Ascending aorta (tissue), 2 donors: ENCODE data around the gene ASB18. TPM values are rescaled to one million over a fixed set of nuclear protein-coding genes. Genes with fewer than 3 reads are reported as not detected.

Source experiments
- DNase-seq, 2 donors: peaks; one replicate each; pipeline ENCODE4 v3.0.0-alpha.2; 2019; ENCODE audit warnings: low spot score in 2 of 2
- H3K27ac ChIP-seq, 2 donors: fragments of 200-600 bp; sonication (generic); one replicate each; pipeline ENCODE4 v1.5.1; 2016 to 2017; ENCODE audit warnings: mild to moderate bottlenecking in 1 of 2
- H3K27me3 ChIP-seq: fragments of 200-600 bp; sonication (generic); one replicate; pipeline ENCODE4 v1.5.1; 2017
- H3K36me3 ChIP-seq, 2 donors: fragments of 200-600 bp; sonication (generic); one replicate each; pipeline ENCODE4 v1.5.1; 2016
- H3K4me1 ChIP-seq, 2 donors: fragments of 200-600 bp; sonication (generic); one replicate each; pipeline ENCODE4 v1.5.1; 2016 to 2017; ENCODE audit warnings: mild to moderate bottlenecking in 1 of 2
- H3K4me3 ChIP-seq, 2 donors: fragments of 200-600 bp; sonication (generic); one replicate each; pipeline ENCODE4 v1.5.1; 2016 to 2017; ENCODE audit warnings: mild to moderate bottlenecking in 1 of 2
- H3K9me3 ChIP-seq, 2 donors: fragments of 200-600 bp; sonication (generic); one replicate each; pipeline ENCODE4 v1.5.1; 2016
- intact Hi-C: fragments of 100-400 bp; cut with DNase I; formaldehyde crosslinking; loops from one replicate; pipeline ENCODE4 v1.15.1; 2023
- total RNA-seq: library from RNA; depleted of rRNA; stranded (reverse); fragments of >200 nt; gene quantifications from one replicate; pipeline ENCODE4 v1.1.0, GENCODE V29; 2016
- TF ChIP-seq, protein P1 (sequence below), 3 experiments: fragments of 200-600 bp in 2 of 3; fragments of 450-650 bp in 1 of 3; sonication (generic) in 2 of 3; IDR thresholded peaks; one replicate each; pipeline ENCODE4 v1.5.1; 2016 to 2019; ENCODE audit warnings: antibody characterized with exemption in 3 of 3, mild to moderate bottlenecking in 1 of 3, moderate library complexity in 1 of 3

The ASB18 gene
- total RNA-seq, 1 donor from 2014 or later, result not detected

DNA sequence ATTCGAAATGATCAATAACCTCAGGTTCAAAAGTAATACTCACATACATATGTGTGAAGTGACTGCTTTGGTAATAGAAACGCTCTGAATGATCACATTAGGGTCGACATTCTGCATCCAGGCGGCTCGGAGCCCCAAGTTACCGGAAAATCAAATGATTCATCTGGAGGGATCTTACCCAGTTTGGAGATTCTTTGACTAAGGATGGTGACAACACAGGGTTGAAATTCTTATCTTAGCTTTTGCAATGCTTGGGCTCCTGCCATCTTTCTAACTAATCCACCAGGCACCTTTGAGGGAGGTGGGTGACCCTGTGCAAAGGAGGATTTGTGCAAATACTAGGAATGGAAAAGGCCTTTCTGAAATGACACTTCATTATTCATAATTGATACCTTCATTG, 106.8 kb downstream of the ASB18 start:
- Histone ChIP-seq H3K27me3 (no peaks in the 10 kb centered on the region), H3K27ac (no peak overlapping the region), H3K4me3 (no peak overlapping the region), H3K9me3 (peaks cover 0 to 5% of the 10 kb centered on the region in 2 donors), H3K4me1 (no peaks in the 10 kb centered on the region), H3K36me3 (no peaks in the 10 kb centered on the region)
- DNase-seq, result no peak
- intact Hi-C loops, result no loop called here
- TF ChIP-seq, protein P1, sequence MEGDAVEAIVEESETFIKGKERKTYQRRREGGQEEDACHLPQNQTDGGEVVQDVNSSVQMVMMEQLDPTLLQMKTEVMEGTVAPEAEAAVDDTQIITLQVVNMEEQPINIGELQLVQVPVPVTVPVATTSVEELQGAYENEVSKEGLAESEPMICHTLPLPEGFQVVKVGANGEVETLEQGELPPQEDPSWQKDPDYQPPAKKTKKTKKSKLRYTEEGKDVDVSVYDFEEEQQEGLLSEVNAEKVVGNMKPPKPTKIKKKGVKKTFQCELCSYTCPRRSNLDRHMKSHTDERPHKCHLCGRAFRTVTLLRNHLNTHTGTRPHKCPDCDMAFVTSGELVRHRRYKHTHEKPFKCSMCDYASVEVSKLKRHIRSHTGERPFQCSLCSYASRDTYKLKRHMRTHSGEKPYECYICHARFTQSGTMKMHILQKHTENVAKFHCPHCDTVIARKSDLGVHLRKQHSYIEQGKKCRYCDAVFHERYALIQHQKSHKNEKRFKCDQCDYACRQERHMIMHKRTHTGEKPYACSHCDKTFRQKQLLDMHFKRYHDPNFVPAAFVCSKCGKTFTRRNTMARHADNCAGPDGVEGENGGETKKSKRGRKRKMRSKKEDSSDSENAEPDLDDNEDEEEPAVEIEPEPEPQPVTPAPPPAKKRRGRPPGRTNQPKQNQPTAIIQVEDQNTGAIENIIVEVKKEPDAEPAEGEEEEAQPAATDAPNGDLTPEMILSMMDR (IDR thresholded peaks at IDR 0.05), result no peak

DNA sequence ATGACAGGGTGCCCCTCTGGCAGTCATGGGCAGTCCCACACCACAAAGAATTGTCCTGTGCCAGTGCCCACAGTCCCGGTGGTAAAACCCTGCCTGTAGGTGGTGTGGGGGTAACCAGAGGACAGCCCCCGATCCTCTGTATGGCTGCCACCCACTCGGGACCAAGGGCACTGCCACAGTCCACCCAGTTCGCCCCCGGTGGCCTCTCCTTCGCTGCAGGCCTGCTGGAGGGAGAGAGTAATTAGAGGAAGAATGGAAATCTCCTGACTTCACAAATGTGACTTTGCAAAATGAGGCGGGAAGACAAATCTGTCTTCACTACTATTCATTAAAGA, 107.4 kb downstream of the ASB18 start:
- Histone ChIP-seq H3K4me3 (no peak overlapping the region), H3K27me3 (no peaks in the 10 kb centered on the region), H3K4me1 (no peaks in the 10 kb centered on the region), H3K36me3 (no peaks in the 10 kb centered on the region), H3K9me3 (peaks cover 0 to 5% of the 10 kb centered on the region in 2 donors), H3K27ac (no peak overlapping the region)
- TF ChIP-seq, protein P1 (IDR thresholded peaks at IDR 0.05), result no peak
- intact Hi-C loops, result no loop called here
- no peak for DNase-seq

DNA sequence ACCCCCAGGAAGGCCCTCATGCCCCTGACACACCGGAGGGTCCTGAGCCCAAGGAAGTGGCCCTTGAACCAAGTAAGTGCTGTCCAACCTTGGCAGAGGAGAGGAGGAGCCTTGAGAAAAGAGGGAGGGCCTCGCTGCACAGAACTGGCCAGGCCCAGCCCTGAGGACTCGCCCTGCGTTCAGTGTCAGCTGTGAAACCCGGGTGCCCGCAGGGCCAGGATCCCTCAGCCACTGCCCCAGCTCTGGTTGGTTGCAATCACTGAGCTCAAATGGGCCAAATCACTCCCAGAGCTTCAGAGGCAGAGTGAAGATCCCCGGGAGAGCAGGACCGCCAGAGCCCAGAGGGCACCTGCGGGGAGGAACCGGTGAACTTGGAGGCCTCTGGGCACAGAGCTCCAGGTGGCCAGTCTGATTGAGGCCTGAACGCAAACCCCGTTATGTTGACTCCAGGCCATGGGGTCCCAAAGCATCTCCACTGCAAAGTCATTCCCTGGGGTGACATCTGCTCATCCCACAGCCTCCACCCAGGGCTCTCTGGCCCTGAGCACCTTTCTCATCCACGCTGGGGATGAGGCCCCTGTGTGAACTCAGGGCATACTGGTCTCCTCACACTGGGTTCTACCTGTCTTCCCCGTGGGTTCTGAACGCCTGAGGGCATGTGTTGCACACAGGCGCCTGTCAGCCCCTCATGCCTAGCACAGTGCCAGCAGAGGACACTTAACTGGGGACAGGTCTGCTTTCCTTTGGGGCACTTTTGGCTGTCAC, 107.9 kb downstream of the ASB18 start:
- intact Hi-C loops, result no loop called here
- H3K9me3 ChIP-seq, result peaks cover 4 to 5% of the 10 kb centered on the region in 2 donors
- no peak for DNase-seq

DNA sequence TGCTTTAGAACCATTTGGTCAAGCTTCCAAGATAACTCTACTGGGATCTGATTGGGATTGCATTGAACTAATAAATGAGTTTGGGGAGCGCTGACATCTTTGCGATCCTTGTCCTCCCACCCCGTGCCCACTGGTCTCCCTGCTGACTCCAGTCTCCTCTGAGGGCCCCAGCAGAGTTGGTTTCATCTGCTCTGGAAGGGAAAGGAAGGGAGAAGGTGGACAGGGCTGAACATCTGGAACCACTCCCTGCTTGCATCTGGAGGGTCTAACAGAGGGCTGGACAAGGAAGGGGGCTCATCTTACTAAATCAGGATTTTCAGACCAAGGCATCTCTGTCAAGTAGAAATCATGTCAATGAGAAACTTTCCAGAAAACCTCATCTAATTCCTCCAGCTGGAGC, 108.8 kb downstream of the ASB18 start:
- no peak overlapping the region for H3K4me3 ChIP-seq
- peaks cover 5 to 7% of the 10 kb centered on the region in 2 donors for H3K9me3 ChIP-seq
- H3K27me3 ChIP-seq, result no peaks in the 10 kb centered on the region
- intact Hi-C loops, result no loop called here
- H3K36me3 ChIP-seq, result no peaks in the 10 kb centered on the region
- TF ChIP-seq, protein P1 (IDR thresholded peaks at IDR 0.05), result no peak
- H3K4me1 ChIP-seq, result no peaks in the 10 kb centered on the region
- DNase-seq, result no peak
- no peak overlapping the region for H3K27ac ChIP-seq

More for the DNA sequence above, 107.9 kb downstream of the ASB18 start:
- TF ChIP-seq, protein P1 (IDR thresholded peaks at IDR 0.05), result no peak
- no peaks in the 10 kb centered on the region for H3K36me3 ChIP-seq
- H3K27ac ChIP-seq, result no peak overlapping the region
- no peak overlapping the region for H3K4me3 ChIP-seq
- H3K27me3 ChIP-seq, result no peaks in the 10 kb centered on the region
- no peaks in the 10 kb centered on the region for H3K4me1 ChIP-seq

DNA sequence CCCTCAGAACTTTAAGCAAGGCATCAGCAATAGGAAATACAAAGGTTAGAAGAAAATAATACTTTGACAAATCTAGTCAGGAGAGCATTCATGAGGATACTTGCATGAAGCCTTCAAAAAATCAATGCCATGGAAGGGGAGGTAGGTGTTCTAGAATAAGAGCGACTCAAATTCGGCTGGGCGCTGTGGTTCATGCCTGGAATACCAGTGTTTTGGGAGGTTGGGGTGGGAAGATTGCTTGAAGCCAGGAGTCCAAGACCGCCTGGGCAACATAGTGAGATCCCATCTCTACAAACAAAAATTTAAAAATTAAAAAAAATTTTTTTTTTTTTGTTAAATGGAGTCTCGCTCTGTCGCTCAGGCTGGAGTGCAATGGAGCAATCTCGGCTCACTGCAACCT, 117.8 kb downstream of the ASB18 start:
- H3K27me3 ChIP-seq, result no peaks in the 10 kb centered on the region
- H3K4me3 ChIP-seq, result no peak overlapping the region
- no peaks in the 10 kb centered on the region for H3K36me3 ChIP-seq
- H3K9me3 ChIP-seq, result peaks cover 2 to 6% of the 10 kb centered on the region in 2 donors
- no peak overlapping the region for H3K27ac ChIP-seq
- H3K4me1 ChIP-seq, result no peaks in the 10 kb centered on the region
- TF ChIP-seq, protein P1 (IDR thresholded peaks at IDR 0.05), result no peak
- DNase-seq, result no peak
- intact Hi-C loops, result no loop called here
